Measurements from ENCODE around the gene NOP9. TPM values are rescaled to one million over a fixed set of nuclear protein-coding genes. Genes with fewer than 3 reads are reported as not detected.

NOP9 gene
- total RNA-seq, 4 donors from 2014 or later: 18.8 to 20.9 (median 19.3) TPM

DNA sequence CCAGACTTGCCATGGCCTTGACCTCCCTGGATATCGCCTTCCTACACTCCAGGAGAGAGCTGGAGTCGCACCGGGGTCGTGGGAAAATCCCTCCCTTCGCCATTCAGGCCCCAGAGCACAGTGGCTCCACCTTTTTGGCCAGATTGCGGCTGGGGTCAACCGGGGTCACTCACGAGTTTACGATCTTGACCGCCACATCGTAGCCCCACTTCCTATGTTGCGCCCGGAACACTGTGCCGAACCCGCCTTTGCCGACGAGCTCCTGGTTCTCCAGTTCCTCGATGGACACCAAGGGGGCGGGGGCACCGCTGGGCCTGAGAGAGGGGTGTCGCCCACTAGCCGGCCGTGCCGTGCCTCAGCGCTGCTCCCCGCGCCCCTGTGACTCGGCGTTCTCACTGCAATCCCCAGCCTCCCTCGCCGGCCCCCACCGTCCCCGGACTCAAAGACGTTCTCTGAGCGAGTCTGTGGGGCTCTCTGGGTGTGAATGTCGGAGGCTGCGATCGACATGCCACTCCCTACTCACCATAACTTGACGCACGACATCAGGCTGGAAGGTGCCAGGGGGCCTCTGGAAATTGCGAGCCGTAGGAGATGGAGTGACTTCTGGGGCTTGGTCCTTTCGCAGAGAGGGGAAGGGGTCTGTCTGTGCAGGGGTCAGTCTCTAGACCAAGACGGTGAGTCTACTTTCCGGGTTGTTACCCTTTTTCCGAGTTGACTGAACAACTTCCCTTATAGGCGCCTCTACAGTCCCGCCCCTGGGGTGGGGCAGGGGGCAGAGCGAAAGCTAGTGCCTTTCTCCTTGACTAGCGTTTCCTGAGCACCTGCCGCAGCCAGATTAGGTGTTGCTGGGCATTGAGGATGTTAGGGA lies 39.9 kb downstream of the NOP9 start, which contains the start of gene RIPK3:
RIPK3 (minus strand) TSS at position 708 of the 868 bp plus-strand sequence; CDS start at position 543, 165 bp downstream.
- TF ChIP-seq, protein P1, sequence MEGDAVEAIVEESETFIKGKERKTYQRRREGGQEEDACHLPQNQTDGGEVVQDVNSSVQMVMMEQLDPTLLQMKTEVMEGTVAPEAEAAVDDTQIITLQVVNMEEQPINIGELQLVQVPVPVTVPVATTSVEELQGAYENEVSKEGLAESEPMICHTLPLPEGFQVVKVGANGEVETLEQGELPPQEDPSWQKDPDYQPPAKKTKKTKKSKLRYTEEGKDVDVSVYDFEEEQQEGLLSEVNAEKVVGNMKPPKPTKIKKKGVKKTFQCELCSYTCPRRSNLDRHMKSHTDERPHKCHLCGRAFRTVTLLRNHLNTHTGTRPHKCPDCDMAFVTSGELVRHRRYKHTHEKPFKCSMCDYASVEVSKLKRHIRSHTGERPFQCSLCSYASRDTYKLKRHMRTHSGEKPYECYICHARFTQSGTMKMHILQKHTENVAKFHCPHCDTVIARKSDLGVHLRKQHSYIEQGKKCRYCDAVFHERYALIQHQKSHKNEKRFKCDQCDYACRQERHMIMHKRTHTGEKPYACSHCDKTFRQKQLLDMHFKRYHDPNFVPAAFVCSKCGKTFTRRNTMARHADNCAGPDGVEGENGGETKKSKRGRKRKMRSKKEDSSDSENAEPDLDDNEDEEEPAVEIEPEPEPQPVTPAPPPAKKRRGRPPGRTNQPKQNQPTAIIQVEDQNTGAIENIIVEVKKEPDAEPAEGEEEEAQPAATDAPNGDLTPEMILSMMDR (IDR thresholded peaks at IDR 0.05): peak in 1 of 5 experiments; percentile 15
- TF ChIP-seq EP300 (IDR thresholded peaks at IDR 0.05; ENCODE audit: low read depth): no peak
- TF ChIP-seq POLR2AphosphoS5 (IDR thresholded peaks at IDR 0.05): peak; percentile 39 to 50 (median 46)
- peak; percentile 65 for TF ChIP-seq POLR2A (IDR thresholded peaks at IDR 0.05)
- H3K4me3 ChIP-seq: peak within 1 kb of the TSS; percentile 34 to 60 (median 52)
- H3K27ac ChIP-seq: peak within 1 kb of the TSS; percentile 72 to 85 (median 78)
- no peaks in the 10 kb centered on the region for H3K9me3 ChIP-seq
- in situ Hi-C loops (cut with MboI; ENCODE audit: low pct_ligation_motif_present in 1 of 4, low pct_unique_long_range_greater_than_20kb in 1 of 4, low sequenced_read_pairs in 3 of 4) (loop anchor here in 3 of 4 donors (5.0 to 25.0 kb wide), 3 partner anchors 93 to 98 kb away; partner anchors contain the start of genes CBLN3 (in 1 of the 3), KHNYN (in 1 of the 3) and SDR39U1 (in 1 of the 3)), intact Hi-C loops (cut with DNase I; ENCODE audit: low total_unique reads) (no loop called here)
- peaks cover 10% of the 10 kb centered on the region for H3K27me3 ChIP-seq
- peak; percentile 87 for DNase-seq
- WGBS, 2 donors (ENCODE audit: low coverage in 1 of 2): 0 to 13% methylated on average over 3 to 44 of the region's 51 CpGs
- peaks cover 5 to 23% (median 10%) of the 10 kb centered on the region in 4 donors for H3K4me1 ChIP-seq
- H3K36me3 ChIP-seq: peaks cover 0 to 4% (median 0%) of the 10 kb centered on the region in 4 donors

DNA sequence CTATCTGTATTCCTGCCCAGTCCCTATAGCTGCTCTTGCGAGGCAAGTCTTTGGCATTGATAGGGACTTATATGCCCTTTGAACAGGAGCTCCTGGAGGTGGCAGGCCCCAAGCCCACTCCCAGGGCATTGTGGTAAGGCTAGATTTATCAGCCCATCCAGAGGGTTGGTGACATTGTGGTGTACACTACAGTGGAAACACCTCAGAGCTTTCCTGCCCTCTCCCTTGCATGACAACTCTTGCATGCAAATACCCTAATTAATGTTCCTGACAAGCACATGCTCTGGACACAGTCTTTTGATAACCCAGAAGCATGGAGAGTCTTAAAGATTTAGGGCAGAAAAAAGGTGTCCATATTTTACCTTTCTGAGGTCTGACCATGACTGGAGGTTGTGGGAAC lies 41.0 kb downstream of the NOP9 start:
- TF ChIP-seq EP300 (IDR thresholded peaks at IDR 0.05; ENCODE audit: low read depth): no peak
- TF ChIP-seq POLR2A (IDR thresholded peaks at IDR 0.05): no peak
- TF ChIP-seq, protein P1 (IDR thresholded peaks at IDR 0.05): no peak
- TF ChIP-seq POLR2AphosphoS5 (IDR thresholded peaks at IDR 0.05): no peak
- H3K27me3 ChIP-seq: no peaks in the 10 kb centered on the region
- H3K36me3 ChIP-seq: peaks cover 0 to 4% (median 0%) of the 10 kb centered on the region in 4 donors
- no peaks in the 10 kb centered on the region for H3K9me3 ChIP-seq
- in situ Hi-C loops (cut with MboI; ENCODE audit: low pct_ligation_motif_present in 1 of 4, low pct_unique_long_range_greater_than_20kb in 1 of 4, low sequenced_read_pairs in 3 of 4): loop anchor here in 1 of 4 donors (25.0 kb wide), 1 partner anchor 97 kb away; the partner anchor contains the start of genes CBLN3, KHNYN and SDR39U1
- whole genome bisulfite sequencing, 2 donors (ENCODE audit: low coverage in 1 of 2): 61% methylated on average over 1 of the region's 1 CpG; no CpG with 5 or more reads in 1 of the 2 donors
- peaks cover 0 to 15% (median 5%) of the 10 kb centered on the region in 4 donors for H3K4me1 ChIP-seq
- no peak for DNase-seq
- intact Hi-C loops (cut with DNase I; ENCODE audit: low total_unique reads): no loop called here
- H3K27ac ChIP-seq: no peak overlapping the region
- no peak overlapping the region for H3K4me3 ChIP-seq

DNA sequence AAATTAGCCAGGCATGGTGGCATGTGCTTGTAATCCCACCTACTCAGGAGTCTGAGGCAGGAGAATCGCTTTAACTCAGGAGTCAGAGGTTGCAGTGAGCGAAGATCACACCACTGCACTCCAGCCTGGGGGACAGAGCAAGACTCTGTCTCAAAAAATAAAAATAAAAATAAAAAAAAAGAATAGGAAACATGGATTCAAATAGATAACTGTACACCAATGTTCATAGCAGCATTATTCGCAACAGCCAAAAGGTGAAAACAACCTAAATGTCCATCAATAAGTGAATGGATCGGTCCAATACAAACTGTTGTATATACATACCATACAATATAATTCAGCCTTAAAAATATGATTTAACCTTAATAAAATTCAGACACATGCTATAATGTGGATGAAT lies 43.2 kb downstream of the NOP9 start:
- Histone ChIP-seq H3K27ac (no peak overlapping the region), H3K9me3 (no peaks in the 10 kb centered on the region), H3K4me3 (no peak overlapping the region), H3K4me1 (peaks cover 0 to 15% (median 5%) of the 10 kb centered on the region in 4 donors), H3K27me3 (no peaks in the 10 kb centered on the region), H3K36me3 (no peaks in the 10 kb centered on the region)
- in situ Hi-C loops (cut with MboI; ENCODE audit: low pct_ligation_motif_present in 1 of 4, low pct_unique_long_range_greater_than_20kb in 1 of 4, low sequenced_read_pairs in 3 of 4) (loop anchor here in 1 of 4 donors (25.0 kb wide), 1 partner anchor 94 kb away; the partner anchor contains the start of genes CBLN3, KHNYN and SDR39U1), intact Hi-C loops (cut with DNase I; ENCODE audit: low total_unique reads) (no loop called here)
- WGBS, 2 donors (ENCODE audit: low coverage in 1 of 2): 83 to 85% methylated on average over 4 of the region's 4 CpGs
- TF ChIP-seq EP300 (IDR thresholded peaks at IDR 0.05; ENCODE audit: low read depth) (no peak), POLR2AphosphoS5 (IDR thresholded peaks at IDR 0.05) (no peak), POLR2A (IDR thresholded peaks at IDR 0.05) (no peak)
- TF ChIP-seq, protein P1 (IDR thresholded peaks at IDR 0.05): no peak
- DNase-seq: no peak

All from transverse colon (tissue), 4 donors.